ENCODE data around the gene SUFU.
A peak's percentile ranks its signal among the peaks of the same experiment; 100 is the strongest.

The SUFU gene

GRCh38 chr10:102630663-102631062 lies 126.9 kb downstream of the SUFU start:
- Histone ChIP-seq H3K14ac (ENCODE audit: low read length in 2 of 2) (peak overlapping the region in 1 of 2 experiments; percentile 19), H3K79me1 (replicated peaks; ENCODE audit: low read length, poor library complexity, severe bottlenecking) (peaks cover 8% of the 10 kb centered on the region), H3K9me3 (ENCODE audit: control insufficient read depth, low read length) (no peaks in the 10 kb centered on the region), H3K4me2 (ENCODE audit: low read length, poor library complexity, severe bottlenecking) (no peak overlapping the region), H2BK5ac (ENCODE audit: low read depth, low read length, poor library complexity, severe bottlenecking) (peak overlapping the region; percentile 63), H3K27me3 (ENCODE audit: control insufficient read depth in 1 of 2, insufficient read depth in 1 of 2, low read length in 2 of 2) (no peaks in the 10 kb centered on the region), H3K18ac (ENCODE audit: low read depth in 1 of 2, low read length in 2 of 2) (peak overlapping the region; percentile 88 to 93), H2AK5ac (ENCODE audit: low read length, severe bottlenecking) (peak overlapping the region; percentile 82), H4K8ac (ENCODE audit: low read length) (peak overlapping the region; percentile 58), H2BK12ac (ENCODE audit: low read length in 2 of 2) (peak overlapping the region; percentile 98 to 99), H2AFZ (ENCODE audit: low read depth, low read length) (no peak overlapping the region), H3K4ac (ENCODE audit: low read depth in 1 of 2, low read length in 2 of 2) (peak overlapping the region; percentile 96 to 98), H3K9ac (ENCODE audit: low read length) (peak overlapping the region; percentile 57), H3K4me1 (ENCODE audit: control insufficient read depth, insufficient read depth, low read depth, low read length) (peaks cover 81% of the 10 kb centered on the region), H3K27ac (ENCODE audit: low read length, poor library complexity, severe bottlenecking) (peak overlapping the region; percentile 99), H2BK120ac (ENCODE audit: low read depth, low read length) (peak overlapping the region; percentile 90), H3K4me3 (ENCODE audit: insufficient read depth in 1 of 2, low read depth in 1 of 2, low read length in 2 of 2) (no peak overlapping the region), H3K36me3 (ENCODE audit: control insufficient read depth in 1 of 2, insufficient read depth in 2 of 2, low read depth in 1 of 2, low read length in 2 of 2) (peaks cover 10 to 14% of the 10 kb centered on the region in 2 experiments), H4K91ac (ENCODE audit: low read length) (peak overlapping the region; percentile 91), H2BK15ac (ENCODE audit: low read depth, poor library complexity, severe bottlenecking) (peak overlapping the region; percentile 99), H3K23ac (ENCODE audit: low read length in 2 of 2) (no peak overlapping the region)
- DNase-seq, result no peak
- 94% methylated on average over 5 of the region's 6 CpGs for WGBS

- Histone ChIP-seq H2BK120ac (ENCODE audit: low read depth, low read length) (peak overlapping the region; percentile 54), H3K4me2 (ENCODE audit: low read length, poor library complexity, severe bottlenecking) (no peak overlapping the region), H3K14ac (ENCODE audit: low read length in 2 of 2) (peak overlapping the region in 1 of 2 experiments; percentile 84), H2BK15ac (ENCODE audit: low read depth, poor library complexity, severe bottlenecking) (peak overlapping the region; percentile 60), H3K27ac (ENCODE audit: low read length, poor library complexity, severe bottlenecking) (peak overlapping the region; percentile 99), H3K18ac (ENCODE audit: low read depth in 1 of 2, low read length in 2 of 2) (peak overlapping the region; percentile 88 to 93), H3K36me3 (ENCODE audit: control insufficient read depth in 1 of 2, insufficient read depth in 2 of 2, low read depth in 1 of 2, low read length in 2 of 2) (peaks cover 10 to 14% of the 10 kb centered on the region in 2 experiments), H3K79me1 (replicated peaks; ENCODE audit: low read length, poor library complexity, severe bottlenecking) (peaks cover 8% of the 10 kb centered on the region), H3K4me3 (ENCODE audit: insufficient read depth in 1 of 2, low read depth in 1 of 2, low read length in 2 of 2) (peak overlapping the region in 1 of 2 experiments; percentile 9), H3K27me3 (ENCODE audit: control insufficient read depth in 1 of 2, insufficient read depth in 1 of 2, low read length in 2 of 2) (no peaks in the 10 kb centered on the region), H2BK5ac (ENCODE audit: low read depth, low read length, poor library complexity, severe bottlenecking) (no peak overlapping the region), H3K4me1 (ENCODE audit: control insufficient read depth, insufficient read depth, low read depth, low read length) (peaks cover 74% of the 10 kb centered on the region), H4K91ac (ENCODE audit: low read length) (peak overlapping the region; percentile 91), H2AK5ac (ENCODE audit: low read length, severe bottlenecking) (peak overlapping the region; percentile 82), H2BK12ac (ENCODE audit: low read length in 2 of 2) (peak overlapping the region; percentile 98 to 99), H3K9me3 (ENCODE audit: control insufficient read depth, low read length) (no peaks in the 10 kb centered on the region), H3K23ac (ENCODE audit: low read length in 2 of 2) (peak overlapping the region in 1 of 2 experiments; percentile 90), H2AFZ (ENCODE audit: low read depth, low read length) (no peak overlapping the region), H3K9ac (ENCODE audit: low read length) (peak overlapping the region; percentile 76), H4K8ac (ENCODE audit: low read length) (peak overlapping the region; percentile 86), H3K4ac (ENCODE audit: low read depth in 1 of 2, low read length in 2 of 2) (peak overlapping the region; percentile 84 to 98)
- DNase-seq, result no peak
- WGBS, result 97% methylated on average over 10 of the region's 10 CpGs
Observed at GRCh38 chr10:102631525-102632393, 128.0 kb downstream of the SUFU start.

GRCh38 chr10:102632394-102633111 lies 128.8 kb downstream of the SUFU start:
- Histone ChIP-seq H2BK12ac (ENCODE audit: low read length in 2 of 2) (peak overlapping the region; percentile 98 to 99), H2BK5ac (ENCODE audit: low read depth, low read length, poor library complexity, severe bottlenecking) (peak overlapping the region; percentile 12), H2BK15ac (ENCODE audit: low read depth, poor library complexity, severe bottlenecking) (peak overlapping the region; percentile 2), H3K9ac (ENCODE audit: low read length) (peak overlapping the region; percentile 76), H3K4me2 (ENCODE audit: low read length, poor library complexity, severe bottlenecking) (no peak overlapping the region), H3K79me1 (replicated peaks; ENCODE audit: low read length, poor library complexity, severe bottlenecking) (peaks cover 8% of the 10 kb centered on the region), H4K8ac (ENCODE audit: low read length) (peak overlapping the region; percentile 85), H4K91ac (ENCODE audit: low read length) (peak overlapping the region; percentile 91), H2AK5ac (ENCODE audit: low read length, severe bottlenecking) (peak overlapping the region; percentile 68), H3K4me3 (ENCODE audit: insufficient read depth in 1 of 2, low read depth in 1 of 2, low read length in 2 of 2) (peak overlapping the region in 1 of 2 experiments; percentile 9), H3K27ac (ENCODE audit: low read length, poor library complexity, severe bottlenecking) (peak overlapping the region; percentile 2), H2AFZ (ENCODE audit: low read depth, low read length) (no peak overlapping the region), H2BK120ac (ENCODE audit: low read depth, low read length) (peak overlapping the region; percentile 91), H3K23ac (ENCODE audit: low read length in 2 of 2) (no peak overlapping the region), H3K9me3 (ENCODE audit: control insufficient read depth, low read length) (no peaks in the 10 kb centered on the region), H3K14ac (ENCODE audit: low read length in 2 of 2) (peak overlapping the region in 1 of 2 experiments; percentile 84), H3K4me1 (ENCODE audit: control insufficient read depth, insufficient read depth, low read depth, low read length) (peaks cover 67% of the 10 kb centered on the region), H3K4ac (ENCODE audit: low read depth in 1 of 2, low read length in 2 of 2) (peak overlapping the region; percentile 84 to 98), H3K27me3 (ENCODE audit: control insufficient read depth in 1 of 2, insufficient read depth in 1 of 2, low read length in 2 of 2) (no peaks in the 10 kb centered on the region), H3K18ac (ENCODE audit: low read depth in 1 of 2, low read length in 2 of 2) (peak overlapping the region; percentile 88 to 93), H3K36me3 (ENCODE audit: control insufficient read depth in 1 of 2, insufficient read depth in 2 of 2, low read depth in 1 of 2, low read length in 2 of 2) (peaks cover 7 to 12% of the 10 kb centered on the region in 2 experiments)
- WGBS, result 36% methylated on average over 5 of the region's 5 CpGs
- DNase-seq, result peak; percentile 72

Data from mesenchymal stem cell (in vitro differentiated cells and primary cell).